ENCODE results near the gene NR0B2. TPM values are rescaled to one million over a fixed set of nuclear protein-coding genes. Genes with fewer than 3 reads are reported as not detected.

The NR0B2 gene, protein sequence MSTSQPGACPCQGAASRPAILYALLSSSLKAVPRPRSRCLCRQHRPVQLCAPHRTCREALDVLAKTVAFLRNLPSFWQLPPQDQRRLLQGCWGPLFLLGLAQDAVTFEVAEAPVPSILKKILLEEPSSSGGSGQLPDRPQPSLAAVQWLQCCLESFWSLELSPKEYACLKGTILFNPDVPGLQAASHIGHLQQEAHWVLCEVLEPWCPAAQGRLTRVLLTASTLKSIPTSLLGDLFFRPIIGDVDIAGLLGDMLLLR
- polyA plus RNA-seq (2011; rRNA removed) (not detected in 2 replicates), polyA minus RNA-seq (2011; rRNA and poly(A)+ RNA removed) (not detected in 2 replicates)

DNA sequence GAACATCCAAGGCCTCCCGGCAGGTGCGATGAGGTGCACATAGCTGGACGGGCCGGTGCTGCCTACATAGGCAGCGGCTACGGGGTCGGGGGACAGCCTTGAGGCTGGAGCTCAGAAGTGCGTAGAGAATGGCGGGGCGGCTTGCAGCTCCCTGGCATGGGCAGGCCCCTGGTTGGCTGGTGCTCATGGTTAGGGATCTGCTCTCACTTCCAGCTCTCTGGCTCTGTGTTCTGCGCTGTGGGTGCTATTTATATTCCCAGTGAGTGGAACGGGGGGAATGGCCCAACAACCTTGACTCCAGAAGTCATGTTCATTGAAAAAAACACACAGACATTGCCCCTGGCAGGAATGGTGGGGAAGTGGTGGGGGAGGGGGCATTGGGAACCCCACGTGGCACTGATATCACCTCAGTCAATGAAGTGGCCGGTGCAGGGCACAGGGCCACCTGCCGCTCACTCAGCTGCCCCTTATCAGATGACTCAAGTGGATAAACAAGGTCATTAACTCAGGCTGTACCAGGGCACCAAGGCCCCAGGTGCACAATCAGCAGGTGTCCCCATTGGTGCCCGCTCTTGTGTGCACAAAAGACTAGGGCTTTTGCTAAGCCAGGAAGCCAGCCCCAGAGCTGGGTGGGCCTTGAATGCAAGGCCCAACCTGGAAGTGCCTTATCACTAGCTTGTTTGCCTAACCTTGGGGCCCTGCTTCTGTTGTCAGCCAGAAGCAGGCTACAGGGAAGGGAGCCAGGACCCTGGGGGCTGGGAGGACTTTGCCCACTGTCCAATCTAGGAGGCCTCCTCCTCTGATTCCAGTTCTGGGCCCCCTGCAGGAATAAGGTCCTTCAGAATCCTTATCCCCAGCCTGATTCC lies at the start of gene NR0B2:
Gene NR0B2, minus strand, starts transcription at position 222 of the 866 bp plus-strand sequence. Its CDS starts 35 bp downstream, at position 187.
- POLR2A ChIA-PET: no interaction called here
- DNase-seq (ENCODE audit: low read depth, low spot score): no peak
- CTCF ChIA-PET: no interaction called here
- H3K4me3 ChIP-seq (ENCODE audit: low read depth, low read length): no peak within 1 kb of the TSS
- H3K27me3 ChIP-seq (ENCODE audit: control insufficient read depth, insufficient read depth, low read length): peaks cover 8% of the 10 kb centered on the region
- TF ChIP-seq, protein P1, sequence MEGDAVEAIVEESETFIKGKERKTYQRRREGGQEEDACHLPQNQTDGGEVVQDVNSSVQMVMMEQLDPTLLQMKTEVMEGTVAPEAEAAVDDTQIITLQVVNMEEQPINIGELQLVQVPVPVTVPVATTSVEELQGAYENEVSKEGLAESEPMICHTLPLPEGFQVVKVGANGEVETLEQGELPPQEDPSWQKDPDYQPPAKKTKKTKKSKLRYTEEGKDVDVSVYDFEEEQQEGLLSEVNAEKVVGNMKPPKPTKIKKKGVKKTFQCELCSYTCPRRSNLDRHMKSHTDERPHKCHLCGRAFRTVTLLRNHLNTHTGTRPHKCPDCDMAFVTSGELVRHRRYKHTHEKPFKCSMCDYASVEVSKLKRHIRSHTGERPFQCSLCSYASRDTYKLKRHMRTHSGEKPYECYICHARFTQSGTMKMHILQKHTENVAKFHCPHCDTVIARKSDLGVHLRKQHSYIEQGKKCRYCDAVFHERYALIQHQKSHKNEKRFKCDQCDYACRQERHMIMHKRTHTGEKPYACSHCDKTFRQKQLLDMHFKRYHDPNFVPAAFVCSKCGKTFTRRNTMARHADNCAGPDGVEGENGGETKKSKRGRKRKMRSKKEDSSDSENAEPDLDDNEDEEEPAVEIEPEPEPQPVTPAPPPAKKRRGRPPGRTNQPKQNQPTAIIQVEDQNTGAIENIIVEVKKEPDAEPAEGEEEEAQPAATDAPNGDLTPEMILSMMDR (IDR thresholded peaks at IDR 0.05; ENCODE audit: low read depth, low read length): no peak
- no peak within 1 kb of the TSS for H3K27ac ChIP-seq (ENCODE audit: low read depth, low read length)
- H3K9me3 ChIP-seq (ENCODE audit: control insufficient read depth, insufficient read depth, low read length): no peaks in the 10 kb centered on the region

DNA sequence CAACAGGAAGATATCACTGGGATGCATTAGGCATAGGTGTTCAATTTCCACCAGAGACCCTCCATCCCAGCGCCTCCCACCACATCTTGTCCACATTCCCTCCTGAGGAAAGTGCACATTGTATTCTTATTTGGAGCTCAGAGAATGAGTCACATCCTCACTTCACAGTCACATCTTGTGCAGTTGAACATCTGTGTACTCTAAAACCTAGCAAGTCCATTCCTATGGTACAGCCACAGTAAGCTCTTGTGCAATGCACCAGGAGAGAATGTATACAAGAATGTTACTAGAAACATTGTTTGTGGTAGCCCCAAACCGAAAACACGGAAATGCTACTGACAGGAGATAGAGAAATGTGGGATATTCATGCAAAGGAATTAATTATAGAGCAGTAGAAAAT lies 48.1 kb upstream of the NR0B2 start:
- POLR2A ChIA-PET: interaction anchor here (0.5 to 1.6 kb wide), 8 partner anchors 10 to 96 kb away, joined by 3 to 10 read pairs (median 4); partner anchors contain the start of genes GPATCH3, GPN2, NUDC and TENT5B
- Histone ChIP-seq H3K9me3 (ENCODE audit: control insufficient read depth, insufficient read depth, low read length) (no peaks in the 10 kb centered on the region; the same call in 1 of the 2 replicates), H3K27ac (ENCODE audit: low read depth, low read length) (peak overlapping the region; percentile 68), H3K4me3 (ENCODE audit: low read depth, low read length) (no peak overlapping the region), H3K27me3 (ENCODE audit: control insufficient read depth, insufficient read depth, low read length) (peaks cover 13% of the 10 kb centered on the region)
- TF ChIP-seq, protein P1 (IDR thresholded peaks at IDR 0.05; ENCODE audit: low read depth, low read length): no peak
- peak; percentile 91 for DNase-seq (ENCODE audit: low read depth, low spot score)
- CTCF ChIA-PET: interaction anchor here (2.4 kb wide), 1 partner anchor 36 kb away, joined by 11 read pairs; no protein-coding TSS in a partner anchor

DNA sequence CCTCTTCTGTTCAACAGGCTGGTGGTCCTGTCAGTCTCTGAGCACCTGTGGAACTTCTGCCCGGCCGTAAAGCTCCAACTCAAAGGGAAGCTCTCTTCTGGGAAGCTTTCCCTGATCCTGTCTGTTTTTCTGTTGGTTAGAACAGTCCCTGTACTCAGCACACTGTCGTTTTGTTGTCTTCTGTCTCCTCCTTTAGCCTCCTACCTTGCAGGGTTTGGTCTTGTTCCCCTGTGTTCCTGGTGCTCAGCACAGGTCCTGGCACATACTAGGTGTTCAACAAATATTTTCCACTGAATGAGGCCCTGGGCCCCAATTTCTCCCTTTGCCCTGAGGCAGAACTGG lies 46.8 kb upstream of the NR0B2 start:
- no peak for DNase-seq (ENCODE audit: low read depth, low spot score)
- POLR2A ChIA-PET: interaction anchor here (1.5 kb wide), 1 partner anchor 52 kb away, joined by 6 read pairs; the partner anchor contains the start of gene TENT5B
- H3K27me3 ChIP-seq (ENCODE audit: control insufficient read depth, insufficient read depth, low read length): peaks cover 13% of the 10 kb centered on the region
- H3K9me3 ChIP-seq (ENCODE audit: control insufficient read depth, insufficient read depth, low read length): peaks cover 5% of the 10 kb centered on the region
- no peak overlapping the region for H3K4me3 ChIP-seq (ENCODE audit: low read depth, low read length)
- CTCF ChIA-PET: interaction anchor here (2.4 kb wide), 1 partner anchor 37 kb away, joined by 11 read pairs; no protein-coding TSS in a partner anchor
- no peak overlapping the region for H3K27ac ChIP-seq (ENCODE audit: low read depth, low read length)
- TF ChIP-seq, protein P1 (IDR thresholded peaks at IDR 0.05; ENCODE audit: low read depth, low read length): no peak

DNA sequence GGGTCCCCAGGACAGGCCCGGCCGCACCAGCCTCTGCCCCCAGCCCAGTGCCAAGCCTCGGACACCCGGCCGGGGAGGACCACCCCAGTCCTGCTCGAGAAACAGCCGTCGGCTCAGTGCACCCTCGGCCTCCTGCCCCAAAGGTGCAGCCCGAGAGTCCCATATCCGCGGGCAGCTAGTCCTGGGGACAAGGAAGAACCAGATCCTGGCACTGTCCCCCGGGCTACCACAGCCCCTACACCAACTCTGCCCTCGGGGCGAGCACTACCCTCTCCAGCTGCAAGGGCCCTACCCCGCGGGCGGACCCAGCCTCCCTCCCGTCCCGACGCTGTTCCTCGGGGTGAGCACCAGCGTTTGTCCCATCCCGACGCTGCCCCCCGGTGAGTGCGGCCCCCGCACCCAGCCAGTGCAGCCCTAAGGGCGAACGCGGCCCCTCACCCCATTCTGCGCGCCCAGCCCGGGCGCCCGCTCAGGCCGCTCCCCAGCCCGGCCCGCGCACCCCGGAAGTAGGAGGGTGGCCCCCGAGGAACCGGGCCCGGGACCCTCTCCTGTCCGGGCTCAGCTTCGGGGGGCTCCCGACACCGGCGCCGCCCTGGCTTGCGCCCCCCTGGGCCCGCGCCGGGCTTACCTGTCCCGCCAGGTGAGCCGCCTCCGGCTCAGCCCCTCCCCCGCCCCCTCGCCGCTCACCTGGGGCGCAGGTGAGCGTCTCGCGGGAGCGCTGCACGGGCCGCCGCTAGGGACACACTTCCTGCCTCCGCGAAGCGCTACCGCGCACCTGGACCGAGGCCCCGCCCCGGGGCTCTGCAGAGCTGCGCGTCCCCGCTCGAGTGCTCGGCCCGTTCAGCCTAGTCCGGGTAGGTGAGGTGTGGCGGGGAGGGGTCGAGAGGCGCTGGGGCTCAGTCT lies 46.2 kb upstream of the NR0B2 start, which contains the start of gene KDF1:
Gene KDF1, minus strand, starts transcription at position 747 of the 903 bp plus-strand sequence. CDS start 8,088 bp downstream, outside the sequence.
- Histone ChIP-seq H3K27ac (ENCODE audit: low read depth, low read length) (no peak within 1 kb of the TSS), H3K4me3 (ENCODE audit: low read depth, low read length) (peak within 1 kb of the TSS; percentile 35; the same call in 1 of the 2 replicates), H3K27me3 (ENCODE audit: control insufficient read depth, insufficient read depth, low read length) (peaks cover 13% of the 10 kb centered on the region), H3K9me3 (ENCODE audit: control insufficient read depth, insufficient read depth, low read length) (peaks cover 5% of the 10 kb centered on the region)
- ChIA-PET CTCF (interaction anchor here (2.4 kb wide), 1 partner anchor 38 kb away, joined by 11 read pairs; no protein-coding TSS in a partner anchor), POLR2A (no interaction called here)
- no peak for DNase-seq (ENCODE audit: low read depth, low spot score)
- TF ChIP-seq, protein P1 (IDR thresholded peaks at IDR 0.05; ENCODE audit: low read depth, low read length): no peak

Measured in AG04450 (cell line).